ENCODE data around the gene HAGH.

GRCh38 chr16:1815461-1815860, 11.2 kb downstream of the HAGH start:
- TF ChIP-seq POLR2A (IDR thresholded peaks at IDR 0.05; ENCODE audit: low read depth, low read length) (no peak), TAF1 (IDR thresholded peaks at IDR 0.05; ENCODE audit: borderline replicate concordance, low read depth, low read length) (no peak), POLR2AphosphoS5 (IDR thresholded peaks at IDR 0.05; ENCODE audit: low read depth, low read length) (no peak)
